ENCODE measurements around the gene DLST. TPM values are rescaled to one million over a fixed set of nuclear protein-coding genes. Genes with fewer than 3 reads are reported as not detected.

Gene DLST
- polyA plus RNA-seq, 1 donor (not counting 4 experiments of a cell fraction or from before 2014, with no cell fraction given): 114 TPM

GRCh38 chr14:74898694-74899093, 17.0 kb downstream of the DLST start:
- FAIRE-seq: no peak
- dilution Hi-C loops (cut with MboI; ENCODE audit: extremely low pct_ligation_motif_present, low sequenced_read_pairs): no loop called here

DNA sequence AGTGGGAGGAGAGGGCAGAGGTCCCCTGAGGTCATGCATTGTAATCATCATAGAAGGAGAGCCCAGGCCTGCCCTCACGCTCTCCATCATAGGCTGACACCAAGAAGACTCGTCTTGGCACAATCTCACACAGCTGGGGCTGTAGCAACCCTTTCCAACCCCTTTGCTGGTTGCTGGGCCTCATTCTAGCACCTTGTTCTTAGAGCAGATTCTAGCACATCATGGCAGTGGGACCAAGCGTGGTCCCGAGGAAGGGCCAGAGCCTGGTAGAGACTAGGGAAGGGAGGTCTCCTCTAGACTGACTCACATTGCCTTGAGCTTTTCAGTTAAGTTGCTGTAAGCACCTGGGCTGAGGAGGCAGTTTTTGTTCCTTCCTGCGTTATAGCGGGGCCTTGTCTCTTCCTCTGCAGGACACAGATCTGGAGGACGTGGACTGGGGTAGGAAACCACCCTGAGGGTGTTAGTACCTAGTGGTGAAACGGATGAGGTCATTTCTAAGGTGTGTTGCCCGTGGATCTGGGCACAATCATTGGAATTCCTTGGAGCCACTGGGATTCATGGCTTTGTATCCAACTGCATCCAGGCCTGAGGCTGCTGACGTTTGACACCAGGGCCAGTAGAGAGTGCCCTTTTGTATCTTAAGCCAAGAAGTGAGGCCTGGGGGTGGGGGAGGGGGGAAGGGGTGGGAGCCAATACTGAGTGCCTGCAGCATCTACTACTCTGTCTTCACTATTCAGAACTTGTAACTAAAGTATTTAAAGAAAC, 21.4 kb downstream of the DLST start:
- FAIRE-seq: no peak
- Histone ChIP-seq H3K9ac (ENCODE audit: control insufficient read depth, extremely low read depth, insufficient read depth, low read length) (no peak overlapping the region), H3K4me1 (ENCODE audit: control insufficient read depth, extremely low read depth, insufficient read depth, low read length) (no peaks in the 10 kb centered on the region), H3K9me1 (ENCODE audit: control insufficient read depth, extremely low read depth, insufficient read depth, low read length) (no peaks in the 10 kb centered on the region), H4K20me1 (ENCODE audit: control insufficient read depth, extremely low read depth, insufficient read depth, low read length) (no peaks in the 10 kb centered on the region), H3K79me2 (ENCODE audit: control insufficient read depth, insufficient read depth, low read length) (no peaks in the 10 kb centered on the region), H3K27me3 (ENCODE audit: control insufficient read depth, extremely low read depth, insufficient read depth, low read length) (no peaks in the 10 kb centered on the region), H3K27ac (ENCODE audit: control insufficient read depth, insufficient read depth, low read length) (no peak overlapping the region), H2AFZ (ENCODE audit: control insufficient read depth, low read length) (no peak overlapping the region), H3K36me3 (ENCODE audit: control insufficient read depth in 2 of 2, extremely low read depth in 1 of 2, insufficient read depth in 2 of 2, low read length in 2 of 2) (peaks cover 32 to 63% of the 10 kb centered on the region in 2 experiments), H3K4me3 (ENCODE audit: control insufficient read depth in 2 of 3, extremely low read depth in 1 of 3, insufficient read depth in 2 of 3, low read depth in 1 of 3, low read length in 3 of 3) (no peak overlapping the region), H3K4me2 (ENCODE audit: control insufficient read depth, extremely low read depth, insufficient read depth, low read depth, low read length) (no peak overlapping the region), H3K9me3 (ENCODE audit: control insufficient read depth, low read depth, low read length) (no peaks in the 10 kb centered on the region)
- no peak for TF ChIP-seq EZH2 (IDR thresholded peaks at IDR 0.05; ENCODE audit: low read length)
- TF ChIP-seq, protein P1, sequence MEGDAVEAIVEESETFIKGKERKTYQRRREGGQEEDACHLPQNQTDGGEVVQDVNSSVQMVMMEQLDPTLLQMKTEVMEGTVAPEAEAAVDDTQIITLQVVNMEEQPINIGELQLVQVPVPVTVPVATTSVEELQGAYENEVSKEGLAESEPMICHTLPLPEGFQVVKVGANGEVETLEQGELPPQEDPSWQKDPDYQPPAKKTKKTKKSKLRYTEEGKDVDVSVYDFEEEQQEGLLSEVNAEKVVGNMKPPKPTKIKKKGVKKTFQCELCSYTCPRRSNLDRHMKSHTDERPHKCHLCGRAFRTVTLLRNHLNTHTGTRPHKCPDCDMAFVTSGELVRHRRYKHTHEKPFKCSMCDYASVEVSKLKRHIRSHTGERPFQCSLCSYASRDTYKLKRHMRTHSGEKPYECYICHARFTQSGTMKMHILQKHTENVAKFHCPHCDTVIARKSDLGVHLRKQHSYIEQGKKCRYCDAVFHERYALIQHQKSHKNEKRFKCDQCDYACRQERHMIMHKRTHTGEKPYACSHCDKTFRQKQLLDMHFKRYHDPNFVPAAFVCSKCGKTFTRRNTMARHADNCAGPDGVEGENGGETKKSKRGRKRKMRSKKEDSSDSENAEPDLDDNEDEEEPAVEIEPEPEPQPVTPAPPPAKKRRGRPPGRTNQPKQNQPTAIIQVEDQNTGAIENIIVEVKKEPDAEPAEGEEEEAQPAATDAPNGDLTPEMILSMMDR (optimal IDR thresholded peaks at IDR 0.05 in 1 of 3, IDR thresholded peaks at IDR 0.05 in 1 of 3, conservative IDR thresholded peaks at IDR 0.05 in 1 of 3; ENCODE audit: extremely low read depth in 1 of 3, insufficient read depth in 2 of 3, low read length in 3 of 3): no peak
- DNase-seq (ENCODE audit: low read depth, low spot score): no peak
- dilution Hi-C loops (cut with MboI; ENCODE audit: extremely low pct_ligation_motif_present, low sequenced_read_pairs): no loop called here

More at GRCh38 chr14:74898694-74899093, 17.0 kb downstream of the DLST start:
- Histone ChIP-seq H3K36me3 (ENCODE audit: control insufficient read depth in 2 of 2, extremely low read depth in 1 of 2, insufficient read depth in 2 of 2, low read length in 2 of 2) (peaks cover 52 to 76% of the 10 kb centered on the region in 2 experiments), H3K27ac (ENCODE audit: control insufficient read depth, insufficient read depth, low read length) (no peak overlapping the region), H3K9me1 (ENCODE audit: control insufficient read depth, extremely low read depth, insufficient read depth, low read length) (no peaks in the 10 kb centered on the region), H3K4me1 (ENCODE audit: control insufficient read depth, extremely low read depth, insufficient read depth, low read length) (no peaks in the 10 kb centered on the region), H4K20me1 (ENCODE audit: control insufficient read depth, extremely low read depth, insufficient read depth, low read length) (no peaks in the 10 kb centered on the region), H3K9me3 (ENCODE audit: control insufficient read depth, low read depth, low read length) (no peaks in the 10 kb centered on the region), H3K4me3 (ENCODE audit: control insufficient read depth in 2 of 3, extremely low read depth in 1 of 3, insufficient read depth in 2 of 3, low read depth in 1 of 3, low read length in 3 of 3) (no peak overlapping the region), H3K27me3 (ENCODE audit: control insufficient read depth, extremely low read depth, insufficient read depth, low read length) (no peaks in the 10 kb centered on the region), H2AFZ (ENCODE audit: control insufficient read depth, low read length) (no peak overlapping the region), H3K79me2 (ENCODE audit: control insufficient read depth, insufficient read depth, low read length) (no peaks in the 10 kb centered on the region), H3K4me2 (ENCODE audit: control insufficient read depth, extremely low read depth, insufficient read depth, low read depth, low read length) (no peak overlapping the region), H3K9ac (ENCODE audit: control insufficient read depth, extremely low read depth, insufficient read depth, low read length) (no peak overlapping the region)
- no peak for DNase-seq (ENCODE audit: low read depth, low spot score)
- no peak for TF ChIP-seq EZH2 (IDR thresholded peaks at IDR 0.05; ENCODE audit: low read length)
- TF ChIP-seq, protein P1 (optimal IDR thresholded peaks at IDR 0.05 in 1 of 3, IDR thresholded peaks at IDR 0.05 in 1 of 3, conservative IDR thresholded peaks at IDR 0.05 in 1 of 3; ENCODE audit: extremely low read depth in 1 of 3, insufficient read depth in 2 of 3, low read length in 3 of 3): no peak
